SU-DHL-6 (cell line): ENCODE data around the gene WDR59.

ENCODE experiments used
- H2AFZ ChIP-seq: fragments of 200-600 bp; sonication (generic); 2 replicates; pipeline ENCODE4 v1.6.1; 2014; ENCODE audit warnings: low read depth, mild to moderate bottlenecking, moderate library complexity, mixed read lengths, antibody characterized with exemption, low read length; ENCODE audit not compliant: severe bottlenecking
- H3F3A ChIP-seq: fragments of 200-600 bp; shearing (Covaris generic); 2 replicates; pipeline ENCODE4 v1.6.0; 2016; ENCODE audit warnings: antibody characterized with exemption, mild to moderate bottlenecking; ENCODE audit not compliant: insufficient read depth
- H3K27ac ChIP-seq: fragments of 200-600 bp; sonication (generic); 2 replicates; pipeline ENCODE4 v1.5.1; 2016; ENCODE audit warnings: low read depth, mild to moderate bottlenecking, low read length, moderate library complexity, mixed read lengths
- H3K27me3 ChIP-seq: fragments of 200-600 bp; sonication (generic), shearing (Covaris generic); 2 replicates; pipeline ENCODE4 v1.6.0; 2014; ENCODE audit warnings: mild to moderate bottlenecking, low read length
- H3K36me3 ChIP-seq: fragments of 200-600 bp; sonication (generic); 2 replicates; pipeline ENCODE4 v1.6.1; 2014; ENCODE audit warnings: mild to moderate bottlenecking, low read length, mixed read lengths
- H3K4me2 ChIP-seq: fragments of 300-600, 200-600 bp; shearing (Covaris generic), sonication (generic); 2 replicates; pipeline ENCODE4 v1.6.0; 2014; ENCODE audit warnings: low read length, low read depth, mild to moderate bottlenecking; ENCODE audit not compliant: poor library complexity, severe bottlenecking
- H3K4me3 ChIP-seq: fragments of 200-600 bp; sonication (generic); 2 replicates; pipeline ENCODE4 v1.5.1; 2014; ENCODE audit warnings: antibody characterized with exemption, low read length, mild to moderate bottlenecking, mixed read lengths; ENCODE audit not compliant: insufficient read depth, poor library complexity, severe bottlenecking
- H3K79me2 ChIP-seq: fragments of 200-600 bp; sonication (generic); 2 replicates; pipeline ENCODE4 v1.6.1; 2014; ENCODE audit warnings: mild to moderate bottlenecking, low read length, moderate library complexity; ENCODE audit not compliant: insufficient read depth
- H3K9ac ChIP-seq: fragments of 200-600 bp; sonication (generic); 2 replicates; pipeline ENCODE4 v1.7.0; 2014; ENCODE audit warnings: mild to moderate bottlenecking, low read length
- H3K9me2 ChIP-seq: fragments of 200-600 bp; sonication (generic); replicated peaks from 2 replicates; pipeline ENCODE4 v1.6.1; 2014; ENCODE audit warnings: low read length; ENCODE audit not compliant: insufficient read depth
- H3K9me3 ChIP-seq: fragments of 200-600 bp; sonication (generic); 2 replicates; pipeline ENCODE4 v1.6.1; 2014; ENCODE audit warnings: low read length, mixed read lengths; ENCODE audit not compliant: insufficient read depth
- H4K20me1 ChIP-seq: fragments of 200-600 bp; sonication (generic); 2 replicates; pipeline ENCODE4 v1.6.1; 2014; ENCODE audit warnings: low read depth, mild to moderate bottlenecking, antibody characterized with exemption, low read length, moderate library complexity, mixed read lengths
- EZH2phosphoT487 ChIP-seq: fragments of 200-600 bp; sonication (generic), shearing (Covaris generic); conservative IDR thresholded peaks from 2 replicates; pipeline ENCODE4 v1.6.1; 2018; ENCODE audit warnings: mild to moderate bottlenecking, antibody characterized with exemption, low read length, moderate library complexity, mixed read lengths
- TF ChIP-seq, protein P1 (sequence below): fragments of 200-600 bp; sonication (generic); IDR thresholded peaks from one replicate; pipeline ENCODE4 v1.5.1; 2017; ENCODE audit warnings: antibody characterized with exemption, mild to moderate bottlenecking, low read length, moderate library complexity; ENCODE audit not compliant: insufficient read depth, poor library complexity, severe bottlenecking

Gene WDR59

DNA sequence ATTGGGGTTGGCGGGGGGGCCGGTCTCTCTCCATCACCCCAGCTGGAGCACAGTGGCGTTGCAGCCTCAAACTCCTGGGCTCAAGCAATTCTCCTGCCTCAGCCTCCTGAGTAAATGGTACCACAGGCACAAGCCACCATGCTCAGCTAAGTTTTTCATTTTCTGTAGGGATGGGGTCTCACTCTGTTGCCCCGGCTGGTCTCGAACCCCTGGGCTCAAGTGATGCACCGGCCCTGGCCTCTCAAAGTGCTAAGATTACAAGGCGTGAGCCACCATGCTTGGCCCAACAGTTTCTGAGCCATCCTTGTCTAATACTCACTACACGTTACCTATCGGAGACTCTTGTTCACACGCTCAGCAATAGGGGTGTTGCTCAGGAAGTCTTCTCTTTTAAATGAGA, 11.6 kb downstream of the WDR59 start:
- H2AFZ ChIP-seq = no peak overlapping the region
- H3K9me2 ChIP-seq = no peaks in the 10 kb centered on the region
- H3K9ac ChIP-seq = no peak overlapping the region
- H3F3A ChIP-seq = no peaks in the 10 kb centered on the region
- H4K20me1 ChIP-seq = no peaks in the 10 kb centered on the region
- no peak overlapping the region for H3K4me3 ChIP-seq
- no peaks in the 10 kb centered on the region for H3K79me2 ChIP-seq
- no peaks in the 10 kb centered on the region; the same call in 1 of the 2 replicates for H3K36me3 ChIP-seq
- no peaks in the 10 kb centered on the region for H3K9me3 ChIP-seq
- TF ChIP-seq, protein P1, sequence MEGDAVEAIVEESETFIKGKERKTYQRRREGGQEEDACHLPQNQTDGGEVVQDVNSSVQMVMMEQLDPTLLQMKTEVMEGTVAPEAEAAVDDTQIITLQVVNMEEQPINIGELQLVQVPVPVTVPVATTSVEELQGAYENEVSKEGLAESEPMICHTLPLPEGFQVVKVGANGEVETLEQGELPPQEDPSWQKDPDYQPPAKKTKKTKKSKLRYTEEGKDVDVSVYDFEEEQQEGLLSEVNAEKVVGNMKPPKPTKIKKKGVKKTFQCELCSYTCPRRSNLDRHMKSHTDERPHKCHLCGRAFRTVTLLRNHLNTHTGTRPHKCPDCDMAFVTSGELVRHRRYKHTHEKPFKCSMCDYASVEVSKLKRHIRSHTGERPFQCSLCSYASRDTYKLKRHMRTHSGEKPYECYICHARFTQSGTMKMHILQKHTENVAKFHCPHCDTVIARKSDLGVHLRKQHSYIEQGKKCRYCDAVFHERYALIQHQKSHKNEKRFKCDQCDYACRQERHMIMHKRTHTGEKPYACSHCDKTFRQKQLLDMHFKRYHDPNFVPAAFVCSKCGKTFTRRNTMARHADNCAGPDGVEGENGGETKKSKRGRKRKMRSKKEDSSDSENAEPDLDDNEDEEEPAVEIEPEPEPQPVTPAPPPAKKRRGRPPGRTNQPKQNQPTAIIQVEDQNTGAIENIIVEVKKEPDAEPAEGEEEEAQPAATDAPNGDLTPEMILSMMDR = no peak
- TF ChIP-seq EZH2phosphoT487 = no peak
- H3K4me2 ChIP-seq = no peak overlapping the region
- no peak overlapping the region for H3K27ac ChIP-seq
- no peaks in the 10 kb centered on the region for H3K27me3 ChIP-seq

- Histone ChIP-seq H3K27ac (no peak overlapping the region), H3K4me3 (no peak overlapping the region), H3K27me3 (no peaks in the 10 kb centered on the region), H3F3A (no peaks in the 10 kb centered on the region), H3K36me3 (no peaks in the 10 kb centered on the region), H2AFZ (no peak overlapping the region), H3K9me3 (no peaks in the 10 kb centered on the region), H4K20me1 (no peaks in the 10 kb centered on the region), H3K9ac (no peak overlapping the region), H3K9me2 (no peaks in the 10 kb centered on the region), H3K4me2 (no peak overlapping the region), H3K79me2 (no peaks in the 10 kb centered on the region)
- TF ChIP-seq, protein P1 = no peak
- TF ChIP-seq EZH2phosphoT487 = no peak
These were observed 30.2 kb downstream of the WDR59 start for GRCh38 chr16:74954763-74955162.

GRCh38 chr16:74951681-74952080, 33.2 kb downstream of the WDR59 start:
- Histone ChIP-seq H3K27ac (no peak overlapping the region), H3K9me3 (no peaks in the 10 kb centered on the region), H4K20me1 (no peaks in the 10 kb centered on the region), H3K4me2 (no peak overlapping the region), H3K36me3 (no peaks in the 10 kb centered on the region), H3K9ac (no peak overlapping the region), H3K4me3 (no peak overlapping the region), H3K79me2 (no peaks in the 10 kb centered on the region), H3F3A (no peaks in the 10 kb centered on the region), H3K27me3 (no peaks in the 10 kb centered on the region), H2AFZ (no peak overlapping the region), H3K9me2 (no peaks in the 10 kb centered on the region)
- TF ChIP-seq, protein P1 = no peak

- Histone ChIP-seq H3K9ac (no peak overlapping the region), H3K9me2 (no peaks in the 10 kb centered on the region)
These were observed 33.7 kb downstream of the WDR59 start for GRCh38 chr16:74951206-74951605.

More at GRCh38 chr16:74951206-74951605, 33.7 kb downstream of the WDR59 start:
- no peaks in the 10 kb centered on the region for H3K36me3 ChIP-seq
- H3K9me3 ChIP-seq = no peaks in the 10 kb centered on the region
- no peaks in the 10 kb centered on the region for H3K79me2 ChIP-seq
- H3K4me3 ChIP-seq = no peak overlapping the region
- no peak overlapping the region for H3K4me2 ChIP-seq
- H3F3A ChIP-seq = no peaks in the 10 kb centered on the region
- TF ChIP-seq, protein P1 = no peak
- TF ChIP-seq EZH2phosphoT487 = no peak
- no peak overlapping the region for H2AFZ ChIP-seq
- no peak overlapping the region for H3K27ac ChIP-seq
- H4K20me1 ChIP-seq = no peaks in the 10 kb centered on the region
- H3K27me3 ChIP-seq = no peaks in the 10 kb centered on the region
